Right lobe of liver (tissue), 6 donors: Measurements from ENCODE around the gene MBD3L2. TPM values are rescaled to one million over a fixed set of nuclear protein-coding genes. Genes with fewer than 3 reads are reported as not detected.

Source experiments
- ATAC-seq, 4 donors: fragments of 200-7000 bp; cut with Tn5 transposase; one replicate each; pipeline ENCODE4 v1.9.1; 2020; ENCODE audit warnings: mild to moderate bottlenecking in 4 of 4, moderate library complexity in 4 of 4
- DNase-seq, 3 donors: peaks; one replicate each; pipeline ENCODE4 v3.0.0-alpha.2; 2020
- H3K27ac ChIP-seq, 3 donors: fragments of 200-600 bp; one replicate each; pipeline ENCODE4 v1.8.0; 2022
- H3K27me3 ChIP-seq, 2 donors: fragments of 200-600 bp; one replicate each; pipeline ENCODE4 v1.8.0; 2022
- H3K36me3 ChIP-seq, 4 donors: fragments of 200-600 bp; sonication (generic) in 1 of 4; one replicate each; pipeline versions ENCODE4 v1.5.1 to v1.8.0; 2017 to 2022; ENCODE audit warnings: control low read depth in 1 of 4
- H3K4me1 ChIP-seq, 4 donors: fragments of 200-600 bp; sonication (generic) in 1 of 4; one replicate each; pipeline versions ENCODE4 v1.5.1 to v1.8.0; 2017 to 2022; ENCODE audit warnings: control low read depth in 1 of 4
- H3K4me3 ChIP-seq, 3 donors: fragments of 200-600 bp; one replicate each; pipeline ENCODE4 v1.8.0; 2022
- H3K9me3 ChIP-seq, 4 donors: fragments of 200-600 bp; sonication (generic) in 1 of 4; one replicate each; pipeline versions ENCODE4 v1.5.1 to v1.8.0; 2017 to 2022; ENCODE audit warnings: control low read depth in 1 of 4
- CTCF ChIP-seq, 4 donors: fragments of 200-600 bp in 3 of 4; fragments of 450-650 bp in 1 of 4; IDR thresholded peaks; one replicate each; pipeline versions ENCODE4 v1.5.1 to v1.8.0; 2016 to 2022; ENCODE audit warnings: antibody characterized with exemption in 4 of 4, mild to moderate bottlenecking in 2 of 4
- POLR2A ChIP-seq: fragments of 450-650 bp; IDR thresholded peaks from one replicate; pipeline ENCODE4 v1.6.1; 2017; ENCODE audit warnings: antibody characterized with exemption, mild to moderate bottlenecking
- WGBS: methylation state at CpG from one replicate; pipeline ENCODE4 v1.1.6; 2018; ENCODE audit warnings: low coverage, low lambda C conversion rate; ENCODE audit not compliant: insufficient coverage; ENCODE audit errors: missing lambda C conversion rate; 5-methylcytosine and 5-hydroxymethylcytosine counted together
- intact Hi-C, 2 donors: fragments of 100-400 bp; cut with DNase I; formaldehyde crosslinking; loops; one replicate each; pipeline versions ENCODE4 v1.11.2 to v1.14.1; 2022
- total RNA-seq, 6 experiments: library from RNA; depleted of rRNA in 2 of 6; stranded (reverse); fragments of >200 nt in 2 of 6; fragmentation: NEBNext Ultra II Directional in 3 of 6; extraction: Animal tissue kit (Norgen Biotek cat#: 25700) in 3 of 6; gene quantifications; one replicate each; pipeline versions ENCODE4 v1.1.0 to v1.2.4, GENCODE V29; 2016 to 2023
- donor health status: DM: no; HTN: yes; CAD: no.
- donor health status: DM: no; HTN: no; CAD: no.
- donor health status: DM: no; HTN: no; CAD: no.
- donor health status: DM: no; HTN: yes; CAD: no.
- donor health status: DM: no; HTN: yes; CAD: no.

The MBD3L2 gene
- total RNA-seq, 6 experiments from 2014 or later: not detected

GRCh38 chr19:7072541-7072940 lies 23.4 kb downstream of the MBD3L2 start:
- WGBS: 93% methylated on average over 5 of the region's 6 CpGs
- Histone ChIP-seq H3K27ac (no peak overlapping the region), H3K27me3 (no peaks in the 10 kb centered on the region), H3K9me3 (peaks cover 0 to 3% (median 2%) of the 10 kb centered on the region in 4 donors), H3K4me3 (no peak overlapping the region), H3K4me1 (peaks cover 0 to 10% (median 3%) of the 10 kb centered on the region in 4 donors), H3K36me3 (peaks cover 4 to 49% (median 38%) of the 10 kb centered on the region in 4 donors)
- intact Hi-C loops: no loop called here
- DNase-seq: no peak
- ATAC-seq: no peak
- TF ChIP-seq CTCF (IDR thresholded peaks at IDR 0.05): no peak
- no peak for TF ChIP-seq POLR2A

- Histone ChIP-seq H3K4me3 (no peak overlapping the region), H3K4me1 (peaks cover 0 to 10% (median 3%) of the 10 kb centered on the region in 4 donors), H3K27me3 (no peaks in the 10 kb centered on the region), H3K36me3 (peaks cover 4 to 68% (median 54%) of the 10 kb centered on the region in 4 donors), H3K9me3 (peaks cover 0 to 15% (median 12%) of the 10 kb centered on the region in 4 donors), H3K27ac (no peak overlapping the region)
- intact Hi-C loops: no loop called here
- DNase-seq (no peak), ATAC-seq (peak in 1 of 4 donors; percentile 33)
- 100% methylated on average over 3 of the region's 29 CpGs for WGBS
- TF ChIP-seq POLR2A (no peak), CTCF (IDR thresholded peaks at IDR 0.05) (no peak)
Observed at GRCh38 chr19:7074705-7075282, 25.7 kb downstream of the MBD3L2 start.

GRCh38 chr19:7076151-7076550 lies 27.0 kb downstream of the MBD3L2 start:
- Histone ChIP-seq H3K4me3 (no peak overlapping the region), H3K27ac (no peak overlapping the region), H3K9me3 (peaks cover 0 to 25% (median 19%) of the 10 kb centered on the region in 4 donors), H3K27me3 (no peaks in the 10 kb centered on the region), H3K36me3 (peaks cover 12 to 76% (median 65%) of the 10 kb centered on the region in 4 donors), H3K4me1 (no peaks in the 10 kb centered on the region)
- TF ChIP-seq POLR2A (no peak), CTCF (IDR thresholded peaks at IDR 0.05) (no peak)
- WGBS: 83% methylated on average over 1 of the region's 6 CpGs
- intact Hi-C loops: no loop called here
- ATAC-seq (no peak), DNase-seq (no peak)

GRCh38 chr19:7078008-7078407 lies 28.9 kb downstream of the MBD3L2 start:
- H3K9me3 ChIP-seq: peaks cover 0 to 44% (median 30%) of the 10 kb centered on the region in 4 donors
- no peak overlapping the region for H3K27ac ChIP-seq
- no peak for ATAC-seq
- TF ChIP-seq POLR2A: no peak
- intact Hi-C loops: no loop called here
- no peaks in the 10 kb centered on the region for H3K27me3 ChIP-seq
- H3K4me1 ChIP-seq: no peaks in the 10 kb centered on the region
- no peak overlapping the region for H3K4me3 ChIP-seq
- WGBS: 88% methylated on average over 2 of the region's 2 CpGs
- no peak for DNase-seq
- peaks cover 19 to 82% (median 73%) of the 10 kb centered on the region in 4 donors for H3K36me3 ChIP-seq

GRCh38 chr19:7083076-7083956 lies 34.2 kb downstream of the MBD3L2 start:
- TF ChIP-seq CTCF (IDR thresholded peaks at IDR 0.05) (no peak), POLR2A (no peak)
- no peak overlapping the region for H3K27ac ChIP-seq
- intact Hi-C loops: no loop called here
- H3K4me1 ChIP-seq: no peaks in the 10 kb centered on the region
- WGBS: 93% methylated on average over 15 of the region's 15 CpGs
- H3K9me3 ChIP-seq: peaks cover 5 to 91% (median 52%) of the 10 kb centered on the region in 4 donors
- no peaks in the 10 kb centered on the region for H3K27me3 ChIP-seq
- peaks cover 23 to 63% (median 47%) of the 10 kb centered on the region in 4 donors for H3K36me3 ChIP-seq
- ATAC-seq (no peak), DNase-seq (no peak)
- no peak overlapping the region for H3K4me3 ChIP-seq
